GM18861 (cell line): ENCODE measurements around the gene MS4A10.

Source experiments
- ATAC-seq: cut with Tn5 transposase; IDR thresholded peaks from one replicate; pipeline ENCODE4 v1.9.1; 2021; ENCODE audit not compliant: unreplicated experiment

MS4A10 gene

DNA sequence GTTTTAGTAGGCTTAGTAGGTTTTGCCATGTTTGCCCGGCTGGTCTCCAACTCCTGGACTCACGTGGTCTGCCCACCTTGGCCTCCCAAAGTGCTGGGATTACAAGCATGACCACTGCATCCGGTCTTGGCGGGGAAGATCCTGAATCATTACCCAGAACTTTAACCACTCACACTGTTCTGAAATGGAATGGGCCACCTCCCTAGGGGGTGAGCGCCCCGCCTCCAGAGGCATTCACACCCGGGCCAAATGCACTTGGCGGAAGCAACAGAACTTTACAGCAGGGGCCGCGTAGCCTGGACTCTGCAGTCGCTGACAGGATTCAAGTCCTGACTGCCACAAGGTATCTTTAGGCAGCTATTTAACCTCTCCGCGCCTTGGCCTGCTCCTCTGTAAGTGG lies 62.1 kb downstream of the MS4A10 start:
- no peak for ATAC-seq

DNA sequence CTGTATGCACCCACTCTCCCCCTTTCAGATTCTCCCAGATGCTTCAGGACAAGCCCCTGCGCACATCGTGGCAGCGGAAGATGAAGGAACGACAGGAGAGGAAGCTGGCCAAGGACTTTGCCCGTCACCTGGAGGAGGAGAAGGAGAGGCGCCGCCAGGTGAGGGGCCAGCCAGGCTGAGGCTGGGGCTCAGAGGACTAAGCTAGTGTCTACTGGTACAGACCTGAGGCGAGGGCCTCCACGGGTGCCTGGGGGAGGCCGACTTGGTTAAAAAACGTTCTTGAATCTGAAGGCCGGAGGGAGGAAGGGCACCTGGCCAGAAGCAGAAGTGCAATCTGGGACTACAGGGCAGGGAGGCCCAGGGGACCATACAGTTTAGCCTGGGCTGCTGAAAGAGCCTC lies 62.8 kb downstream of the MS4A10 start:
- no peak for ATAC-seq

DNA sequence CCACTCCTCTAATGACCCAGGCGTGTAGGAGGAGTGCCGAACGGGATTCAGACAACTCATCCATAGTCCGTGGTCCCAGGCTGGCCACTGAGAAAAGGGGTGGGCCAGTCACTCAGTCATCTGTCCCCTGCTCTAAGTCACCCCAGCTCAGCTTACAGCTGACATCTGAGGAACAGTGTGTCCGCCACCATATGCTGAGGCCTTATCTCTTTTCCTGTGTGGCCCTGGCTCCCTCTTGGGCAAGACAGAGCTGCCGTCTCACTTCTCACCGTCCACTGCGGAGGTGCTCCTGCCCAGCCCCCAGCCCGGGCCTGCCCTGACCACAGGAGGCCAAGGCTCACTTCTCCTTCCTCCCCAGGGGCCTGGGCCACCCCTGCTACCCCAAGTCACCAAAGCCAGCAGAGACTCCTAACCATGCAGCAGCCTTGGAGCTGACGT lies 63.6 kb downstream of the MS4A10 start:
- no peak for ATAC-seq

DNA sequence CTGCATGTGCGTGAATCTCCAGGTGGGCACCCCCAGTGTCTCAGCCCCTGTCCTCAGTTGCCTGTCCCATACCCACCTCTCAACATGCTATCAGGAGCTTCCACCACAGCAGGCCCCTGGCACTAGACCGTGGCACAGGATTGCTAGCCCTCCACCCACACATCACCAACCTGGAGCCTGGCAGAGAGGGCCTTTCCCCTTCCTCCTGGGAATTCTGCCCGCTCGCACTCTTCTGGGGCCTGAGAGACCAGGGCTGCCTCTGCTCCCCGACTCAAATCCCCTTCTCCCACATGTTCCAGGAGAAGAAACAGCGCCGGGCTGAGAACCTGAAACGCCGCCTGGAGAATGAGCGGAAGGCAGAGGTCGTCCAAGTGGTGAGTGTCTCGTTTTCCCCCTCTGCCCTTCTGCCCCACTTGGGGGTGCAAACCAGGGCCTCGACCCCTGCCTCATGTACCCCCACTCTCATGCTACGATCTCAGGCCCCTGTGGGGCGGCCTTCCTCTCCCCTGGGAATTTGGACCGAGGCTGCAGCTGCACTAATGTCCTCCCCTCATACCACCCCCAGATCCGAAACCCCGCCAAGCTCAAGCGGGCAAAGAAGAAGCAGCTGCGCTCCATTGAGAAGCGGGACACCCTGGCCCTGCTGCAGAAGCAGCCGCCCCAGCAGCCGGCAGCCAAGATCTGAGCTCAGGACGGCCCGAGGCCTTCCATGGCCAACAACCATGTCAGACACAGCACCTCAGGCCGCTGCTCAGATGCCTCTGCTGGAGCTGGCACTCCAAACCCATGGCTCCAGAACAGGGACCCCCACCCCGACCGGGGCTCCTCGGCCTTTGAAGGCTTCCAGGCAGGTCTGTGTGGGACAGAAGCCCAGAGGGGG lies 64.7 kb downstream of the MS4A10 start:
- ATAC-seq = no peak
